K562 (cell line): ENCODE results near the gene EPB41L2. TPM values are rescaled to one million over a fixed set of nuclear protein-coding genes. Genes with fewer than 3 reads are reported as not detected.

Experiments used
- ATAC-seq: fragments of 200-7000 bp; cut with Tn5 transposase; 3 replicates; pipeline ENCODE4 v1.9.1; 2020; ENCODE audit warnings: moderate library complexity
- BruUV-seq: library from RNA; stranded (reverse); fragments of 400-500 nt; replicated peaks from 2 replicates; lab custom pipeline; 2021; lab: Mats Ljungman, UMichigan
- CTCF ChIA-PET: fragments of 300-600 bp; formaldehyde crosslinking; extraction: SDS; loops from one replicate; lab custom pipeline; 2021; ENCODE audit warnings: low intra/inter-chr PET ratio; lab: Yijun Ruan, JAX
- POLR2A ChIA-PET: fragments of 300-600, 350-650 bp; sonication (Branson Sonifier 250); formaldehyde crosslinking; extraction: SDS; loops from one replicate; lab custom pipeline; 2021; ENCODE audit warnings: antibody characterized with exemption, inconsistent platforms; lab: Yijun Ruan, JAX
- DNase-seq, 4 experiments: peaks; one replicate each; pipeline versions ENCODE4 v3.0.0 to v3.0.0-alpha.2; 2011 to 2018; ENCODE audit warnings: low spot score in 3 of 4, mixed read lengths in 3 of 4; ENCODE audit errors: extremely low read depth in 1 of 4
- FAIRE-seq: peaks from 2 replicates; lab custom pipeline; 2011; peaks lifted over from hg19 to GRCh38; lab: Jason Lieb, UNC
- H2AFZ ChIP-seq: 2 replicates; pipeline ENCODE4 v1.6.0; 2011; ENCODE audit warnings: low read depth, low read length, control low read depth, inconsistent platforms
- H3K27ac ChIP-seq: fragments of 200-600 bp; 3 replicates; pipeline ENCODE4 v1.8.0; 2011; ENCODE audit warnings: low read depth, mild to moderate bottlenecking, control low read depth, inconsistent platforms, low read length, moderate library complexity, mixed read lengths; ENCODE audit errors: extremely low read depth
- H3K27me3 ChIP-seq, 2 experiments: fragments of 300-600 bp in 1 of 2; 2 replicates in 1 of 2; 3 replicates in 1 of 2; pipeline versions ENCODE4 v1.6.0 to v1.8.0; 2011; ENCODE audit warnings: inconsistent platforms in 2 of 2, low read length in 2 of 2, mild to moderate bottlenecking in 1 of 2, mixed read lengths in 1 of 2, moderate library complexity in 1 of 2; ENCODE audit not compliant: control insufficient read depth in 2 of 2, insufficient read depth in 2 of 2
- H3K36me3 ChIP-seq: fragments of 300-600 bp; 3 replicates; pipeline ENCODE4 v1.8.0; 2011; ENCODE audit warnings: mild to moderate bottlenecking, low read length, inconsistent platforms; ENCODE audit not compliant: control insufficient read depth, insufficient read depth
- H3K4me1 ChIP-seq, 2 experiments: fragments of 200-600 bp in 1 of 2; replicated peaks in 1 of 2; 2 replicates in 1 of 2; 3 replicates in 1 of 2; pipeline versions ENCODE4 v1.5.1 to v1.8.0; 2011; ENCODE audit warnings: inconsistent platforms in 2 of 2, low read length in 2 of 2, mild to moderate bottlenecking in 1 of 2, mixed read lengths in 1 of 2, moderate library complexity in 1 of 2; ENCODE audit not compliant: control insufficient read depth in 2 of 2, insufficient read depth in 2 of 2
- H3K4me2 ChIP-seq: 2 replicates; pipeline ENCODE4 v1.6.1; 2011; ENCODE audit warnings: low read length, control low read depth, inconsistent platforms, mixed read lengths; ENCODE audit not compliant: insufficient read depth
- H3K4me3 ChIP-seq: fragments of 200-600 bp; sonication (generic), shearing (Covaris generic); 2 replicates; pipeline ENCODE4 v1.5.1; 2016; ENCODE audit warnings: control low read depth, inconsistent platforms
- H3K79me2 ChIP-seq: fragments of 200-600 bp; 3 replicates; pipeline ENCODE4 v1.8.0; 2011; ENCODE audit warnings: low read length, inconsistent platforms; ENCODE audit not compliant: control insufficient read depth, insufficient read depth
- H3K9ac ChIP-seq, 2 experiments: 2 replicates each; pipeline versions ENCODE4 v1.6.0 to v1.6.1; 2011; ENCODE audit warnings: low read depth in 2 of 2, low read length in 2 of 2, control low read depth in 1 of 2, inconsistent platforms in 1 of 2, mild to moderate bottlenecking in 1 of 2, mixed read lengths in 1 of 2; ENCODE audit not compliant: insufficient read depth in 1 of 2
- H3K9me1 ChIP-seq: one replicate; pipeline ENCODE4 v1.6.0; 2011; ENCODE audit warnings: inconsistent platforms, mild to moderate bottlenecking, low read length, moderate library complexity; ENCODE audit not compliant: control insufficient read depth, insufficient read depth
- H3K9me3 ChIP-seq: replicated peaks from 2 replicates; pipeline ENCODE4 v1.5.1; 2011; ENCODE audit warnings: low read depth, low read length, inconsistent platforms; ENCODE audit not compliant: control insufficient read depth, insufficient read depth
- H4K20me1 ChIP-seq: replicated peaks from 2 replicates; pipeline ENCODE4 v1.6.1; 2011; ENCODE audit warnings: low read length, inconsistent platforms, mixed read lengths; ENCODE audit not compliant: control insufficient read depth, insufficient read depth
- SMC3 ChIP-seq: conservative IDR thresholded peaks from 2 replicates; pipeline ENCODE4 v1.6.1; 2011; ENCODE audit warnings: low read depth, low read length, improper control_type of control experiment; ENCODE audit not compliant: insufficient read depth
- TRIM24 ChIP-seq, 2 experiments: fragments of 450-650 bp; IDR thresholded peaks; 2 replicates each; pipeline ENCODE4 v1.6.1; 2016
- TRIM28 ChIP-seq: fragments of 450-650 bp; IDR thresholded peaks from 2 replicates; pipeline ENCODE4 v1.6.1; 2017
- ZNF696 ChIP-seq: fragments of 250-450 bp; sonication (Bioruptor Pico); conservative IDR thresholded peaks from 2 replicates; pipeline ENCODE4 v1.4.0; 2020; ENCODE audit warnings: mild to moderate bottlenecking, moderate library complexity
- WGBS: fragments of 100-300 bp; shearing (Covaris generic); methylation state at CpG from one replicate; pipeline ENCODE4 v1.1.6; 2016; ENCODE audit warnings: low coverage, mixed read lengths; ENCODE audit not compliant: insufficient coverage; ENCODE audit errors: missing lambda C conversion rate; 5-methylcytosine and 5-hydroxymethylcytosine counted together
- in situ Hi-C: fragments of 300-500 bp; cut with MboI; formaldehyde crosslinking; loops from 4 replicates; pipeline ENCODE4 v1.15.0; 2018; ENCODE audit warnings: inconsistent platforms, mixed read lengths
- intact Hi-C: fragments of 100-400 bp; cut with micrococcal nuclease; formaldehyde crosslinking; loops from 2 replicates; pipeline ENCODE4 v1.14.2; 2022
- polyA plus RNA-seq, 8 experiments: library from polyadenylated mRNA; depleted of rRNA in 4 of 8; stranded (reverse) in 5 of 8; unstranded in 3 of 8; fragments of >200 nt; fragmentation: Nextera tagmentation in 2 of 8; fragmentation: Illumina TruSeq in 1 of 8; extraction: Ambion mirVana in 2 of 8; extraction: Trizol in 1 of 8; gene quantifications; 2 replicates each; pipeline versions ENCODE4 v1.2.1 to v1.2.3, GENCODE V29; 2011 to 2014; ENCODE audit warnings: inconsistent platforms in 1 of 8, missing spikeins in 1 of 8
- total RNA-seq, 7 experiments: library from RNA; depleted of rRNA in 6 of 7; stranded (reverse); fragments of >200 nt in 6 of 7; fragmentation: Illumina TruSeq in 2 of 7; extraction: Trizol in 2 of 7; gene quantifications; 2 replicates each; pipeline versions ENCODE4 v1.2.1 to v1.2.3, GENCODE V29; 2011 to 2021; ENCODE audit warnings: low replicate concordance in 1 of 7

Gene EPB41L2
- total and polyA plus RNA-seq, 9 of the 15 experiments (the other 6 are each of a cell fraction or from before 2014, with no cell fraction given), result 5.1 to 53.6 (median 25.0) TPM

GRCh38 chr6:131054392-131055250 lies 8.4 kb downstream of the EPB41L2 start:
- H4K20me1 ChIP-seq, result no peaks in the 10 kb centered on the region
- H3K9ac ChIP-seq, result no peak overlapping the region
- no peaks in the 10 kb centered on the region for H3K9me1 ChIP-seq
- H3K79me2 ChIP-seq, result peaks cover 22% of the 10 kb centered on the region
- intact Hi-C loops, result no loop called here
- H3K9me3 ChIP-seq, result peaks cover 6% of the 10 kb centered on the region
- H2AFZ ChIP-seq, result no peak overlapping the region
- H3K4me3 ChIP-seq, result no peak overlapping the region
- ChIA-PET POLR2A (interaction anchor here (0.8 to 1.5 kb wide), 2 partner anchors 8 to 24 kb away, joined by 3 to 5 read pairs; partner anchors contain the start of gene EPB41L2), CTCF (no interaction called here)
- no TSS peak for BruUV-seq
- H3K27me3 ChIP-seq, result no peaks in the 10 kb centered on the region
- DNase-seq (no peak), FAIRE-seq (no peak), ATAC-seq (no peak)
- H3K4me1 ChIP-seq, result no peaks in the 10 kb centered on the region
- 28% methylated on average over 6 of the region's 6 CpGs for WGBS
- in situ Hi-C loops, result no loop called here
- TF ChIP-seq SMC3 (no peak), TRIM28 (peak; percentile 36; the same call in 1 of the 2 replicates), ZNF696 (CRISPR knock-in tag) (no peak), TRIM24 (IDR thresholded peaks at IDR 0.05) (0 out of 4 replicates have a peak, but pooled peaks of 1 of the 2 experiments have one; percentile 13)
- 0 out of 3 replicates have a peak, but pooled peaks cover 2% of the 10 kb centered on the region for H3K36me3 ChIP-seq
- H3K4me2 ChIP-seq, result no peak overlapping the region
- H3K27ac ChIP-seq, result no peak overlapping the region
